Transverse colon (tissue), 4 donors: Measurements from ENCODE around the gene CHRND.

Source experiments
- EP300 ChIP-seq: sonication (generic); formaldehyde crosslinking; IDR thresholded peaks from one replicate; pipeline ENCODE4 v1.6.1; 2017; ENCODE audit warnings: antibody characterized with exemption, low read depth
- POLR2A ChIP-seq: fragments of 450-650 bp; IDR thresholded peaks from one replicate; pipeline ENCODE4 v1.6.1; 2016; ENCODE audit warnings: antibody characterized with exemption, mild to moderate bottlenecking, moderate library complexity
- POLR2AphosphoS5 ChIP-seq, 3 donors: sonication (generic); formaldehyde crosslinking; IDR thresholded peaks; one replicate each; pipeline ENCODE4 v1.6.1; 2016; ENCODE audit warnings: antibody characterized with exemption in 3 of 3
- TF ChIP-seq, protein P1 (sequence below), 5 experiments: fragments of 200-600 bp in 3 of 5; fragments of 450-650 bp in 2 of 5; sonication (generic) in 3 of 5; IDR thresholded peaks; 1 replicate in 2 of 5; 2 replicates in 3 of 5; pipeline ENCODE4 v1.5.1; 2016 to 2017; ENCODE audit warnings: antibody characterized with exemption in 5 of 5, inconsistent platforms in 3 of 5, mild to moderate bottlenecking in 2 of 5, moderate library complexity in 1 of 5

DNA sequence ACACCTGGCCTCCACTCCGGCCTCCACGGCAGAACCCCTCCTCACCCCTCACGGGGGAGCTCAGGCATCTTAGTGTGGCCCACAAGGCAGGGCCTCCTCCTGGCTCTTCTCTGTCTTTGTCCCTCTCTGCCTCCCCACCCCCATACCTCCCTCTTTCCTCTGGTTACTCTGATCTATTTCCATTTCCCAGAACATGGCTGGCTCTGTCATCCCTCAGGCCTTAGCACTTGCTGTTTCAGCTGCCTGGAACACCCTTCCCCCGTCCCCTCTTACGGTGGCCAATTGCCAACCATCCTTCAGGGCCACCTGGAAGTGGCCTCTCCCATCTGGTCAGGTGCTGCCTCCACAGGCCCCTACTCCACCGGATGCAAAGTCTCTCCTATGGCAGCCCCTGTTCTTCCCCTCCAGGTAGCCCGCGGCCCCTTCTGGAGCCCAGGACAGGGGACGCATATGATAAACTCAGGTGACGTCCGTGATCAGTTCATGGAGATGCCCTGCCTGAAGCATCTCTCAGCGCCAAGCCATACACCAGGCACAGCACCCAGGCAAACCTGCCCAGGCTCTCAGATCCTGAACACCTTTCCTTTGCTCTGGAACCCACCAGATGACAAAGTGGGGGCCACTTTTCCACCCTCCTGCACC, 34.7 kb upstream of the CHRND start:
- TF ChIP-seq POLR2A (no peak), POLR2AphosphoS5 (IDR thresholded peaks at IDR 0.05) (no peak), EP300 (no peak)
- TF ChIP-seq, protein P1, sequence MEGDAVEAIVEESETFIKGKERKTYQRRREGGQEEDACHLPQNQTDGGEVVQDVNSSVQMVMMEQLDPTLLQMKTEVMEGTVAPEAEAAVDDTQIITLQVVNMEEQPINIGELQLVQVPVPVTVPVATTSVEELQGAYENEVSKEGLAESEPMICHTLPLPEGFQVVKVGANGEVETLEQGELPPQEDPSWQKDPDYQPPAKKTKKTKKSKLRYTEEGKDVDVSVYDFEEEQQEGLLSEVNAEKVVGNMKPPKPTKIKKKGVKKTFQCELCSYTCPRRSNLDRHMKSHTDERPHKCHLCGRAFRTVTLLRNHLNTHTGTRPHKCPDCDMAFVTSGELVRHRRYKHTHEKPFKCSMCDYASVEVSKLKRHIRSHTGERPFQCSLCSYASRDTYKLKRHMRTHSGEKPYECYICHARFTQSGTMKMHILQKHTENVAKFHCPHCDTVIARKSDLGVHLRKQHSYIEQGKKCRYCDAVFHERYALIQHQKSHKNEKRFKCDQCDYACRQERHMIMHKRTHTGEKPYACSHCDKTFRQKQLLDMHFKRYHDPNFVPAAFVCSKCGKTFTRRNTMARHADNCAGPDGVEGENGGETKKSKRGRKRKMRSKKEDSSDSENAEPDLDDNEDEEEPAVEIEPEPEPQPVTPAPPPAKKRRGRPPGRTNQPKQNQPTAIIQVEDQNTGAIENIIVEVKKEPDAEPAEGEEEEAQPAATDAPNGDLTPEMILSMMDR (IDR thresholded peaks at IDR 0.05) = no peak
